HG03139 (cell line): Measurements from ENCODE around the gene PREX1.
"Not testable (repeated sequence)": the region's sequence is repeated elsewhere in the genome, so short reads cannot be mapped to it uniquely, and the experiment has no call there.

Experiments used
- ATAC-seq: cut with Tn5 transposase; IDR thresholded peaks from one replicate; pipeline ENCODE4 v1.9.1; 2021; ENCODE audit not compliant: unreplicated experiment

Gene PREX1

DNA sequence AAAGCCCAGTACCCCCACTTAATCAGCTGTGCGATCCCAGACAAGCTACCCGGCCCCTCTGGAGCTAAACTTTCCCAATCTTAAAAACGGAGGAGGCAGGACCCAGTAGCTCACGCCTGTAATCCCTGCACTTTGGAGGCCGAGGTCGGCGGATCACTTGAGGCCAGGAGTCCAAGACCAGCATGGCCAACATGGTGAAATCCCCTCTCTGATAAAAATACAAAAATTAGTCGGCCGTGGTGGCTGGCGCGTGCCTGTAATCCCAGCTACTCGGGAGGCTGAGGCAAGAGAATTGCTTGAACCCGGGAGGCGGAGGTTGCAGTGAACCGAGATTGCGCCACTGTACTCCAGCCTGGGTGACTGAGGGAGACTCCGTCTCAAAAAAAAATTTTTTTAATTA, 1.3 kb downstream of the PREX1 start:
- ATAC-seq = not testable (repeated sequence)

GRCh38 chr20:48826069-48826468, 1.7 kb downstream of the PREX1 start:
- no peak for ATAC-seq

GRCh38 chr20:48825566-48825920, 2.3 kb downstream of the PREX1 start:
- no peak for ATAC-seq

- ATAC-seq = no peak
These were observed 2.8 kb downstream of the PREX1 start for GRCh38 chr20:48824830-48825565.

DNA sequence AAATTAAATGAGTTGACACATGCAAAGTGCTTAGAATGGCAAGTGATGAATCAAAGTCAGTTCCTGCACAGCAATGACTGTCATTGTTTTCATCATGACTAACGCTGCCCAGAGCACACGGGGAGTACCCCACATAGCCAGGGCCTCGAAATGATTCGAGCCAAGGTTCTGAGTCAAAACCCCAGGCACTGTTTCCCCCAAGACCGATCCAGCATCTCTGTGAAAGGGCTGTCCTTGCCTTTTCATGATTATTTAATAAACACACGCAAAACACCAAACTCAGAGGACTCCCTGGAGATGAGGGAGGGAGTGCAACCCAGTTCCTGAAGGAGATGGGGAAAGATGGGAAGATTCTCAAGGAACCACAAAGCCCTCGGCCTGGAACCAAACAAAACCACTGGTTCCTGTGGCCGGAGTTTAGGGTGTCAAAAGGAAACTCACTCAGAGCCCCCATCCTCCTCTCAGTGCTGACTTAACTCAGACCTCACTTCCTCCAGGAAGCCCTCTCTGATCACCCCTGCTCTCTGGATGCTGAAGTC, 3.8 kb downstream of the PREX1 start:
- no peak for ATAC-seq

- no peak for ATAC-seq
These were observed 4.3 kb downstream of the PREX1 start for GRCh38 chr20:48823476-48823875.

GRCh38 chr20:48822879-48823385, 4.9 kb downstream of the PREX1 start:
- ATAC-seq = no peak

DNA sequence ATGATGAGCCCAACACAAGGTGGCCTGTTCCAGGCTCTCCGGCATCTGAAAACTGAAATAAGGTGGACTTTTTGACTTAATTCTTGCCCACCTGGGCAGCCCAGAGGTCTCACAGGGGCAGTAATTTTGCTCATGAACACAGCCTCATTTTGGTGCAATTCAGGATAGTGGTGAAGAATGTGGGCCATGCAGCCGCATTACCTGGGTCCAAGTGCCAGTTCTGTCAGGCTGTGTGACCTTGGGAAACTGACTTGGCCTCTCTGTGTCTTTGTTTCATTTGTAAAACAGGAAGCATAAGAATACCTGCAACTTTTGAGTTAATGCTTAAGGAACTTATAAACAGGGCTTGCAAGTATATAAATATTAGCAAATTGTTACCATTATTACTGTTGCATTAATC, 5.6 kb downstream of the PREX1 start:
- ATAC-seq = no peak

GRCh38 chr20:48821261-48821920, 6.4 kb downstream of the PREX1 start:
- no peak for ATAC-seq

DNA sequence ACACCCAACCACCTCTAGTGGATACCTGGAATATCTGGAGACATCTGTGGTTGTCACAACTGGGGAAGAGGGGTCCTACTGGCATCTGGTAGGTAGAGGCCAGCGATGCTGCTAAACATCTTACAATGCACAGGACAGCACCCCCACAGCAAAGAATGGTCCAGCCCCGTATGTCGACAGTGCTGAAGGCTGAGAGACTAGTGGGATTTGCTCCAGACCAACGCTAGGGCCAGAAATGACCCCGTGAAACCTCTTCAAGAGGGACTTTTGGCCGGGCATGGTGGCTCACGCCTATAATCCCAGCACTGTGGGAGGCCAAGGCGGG, 7.2 kb downstream of the PREX1 start:
- ATAC-seq = no peak

- ATAC-seq = no peak
These were observed 7.8 kb downstream of the PREX1 start for GRCh38 chr20:48819821-48820648.

GRCh38 chr20:48819089-48819488, 8.7 kb downstream of the PREX1 start:
- no peak for ATAC-seq

- ATAC-seq = peak; percentile 42
These were observed 9.3 kb downstream of the PREX1 start for GRCh38 chr20:48818481-48818987.

- ATAC-seq = no peak
These were observed 9.8 kb downstream of the PREX1 start for GRCh38 chr20:48818031-48818370.

GRCh38 chr20:48817367-48818030, 10.3 kb downstream of the PREX1 start:
- no peak for ATAC-seq

GRCh38 chr20:48816282-48817205, 11.3 kb downstream of the PREX1 start:
- ATAC-seq = no peak

GRCh38 chr20:48815537-48815936, 12.3 kb downstream of the PREX1 start:
- ATAC-seq = no peak

DNA sequence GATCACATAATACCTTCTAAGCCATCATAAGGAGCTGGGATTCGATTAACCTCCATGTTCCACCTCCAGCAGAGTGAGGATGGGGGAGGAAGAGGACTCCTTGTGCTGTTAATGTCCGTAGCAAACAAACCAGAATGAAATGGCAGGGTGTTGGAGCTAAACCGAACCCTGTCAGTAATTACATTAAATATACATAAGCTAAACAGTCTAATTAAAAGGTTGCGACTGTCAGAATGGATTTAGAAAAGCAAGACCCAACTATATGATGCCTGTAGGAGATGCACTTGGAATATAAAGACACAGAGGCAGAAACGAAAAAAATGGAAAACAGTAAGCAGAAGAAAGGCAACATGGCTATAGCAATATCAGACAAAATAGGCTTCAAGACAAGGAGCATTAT, 13.2 kb downstream of the PREX1 start:
- ATAC-seq = no peak

DNA sequence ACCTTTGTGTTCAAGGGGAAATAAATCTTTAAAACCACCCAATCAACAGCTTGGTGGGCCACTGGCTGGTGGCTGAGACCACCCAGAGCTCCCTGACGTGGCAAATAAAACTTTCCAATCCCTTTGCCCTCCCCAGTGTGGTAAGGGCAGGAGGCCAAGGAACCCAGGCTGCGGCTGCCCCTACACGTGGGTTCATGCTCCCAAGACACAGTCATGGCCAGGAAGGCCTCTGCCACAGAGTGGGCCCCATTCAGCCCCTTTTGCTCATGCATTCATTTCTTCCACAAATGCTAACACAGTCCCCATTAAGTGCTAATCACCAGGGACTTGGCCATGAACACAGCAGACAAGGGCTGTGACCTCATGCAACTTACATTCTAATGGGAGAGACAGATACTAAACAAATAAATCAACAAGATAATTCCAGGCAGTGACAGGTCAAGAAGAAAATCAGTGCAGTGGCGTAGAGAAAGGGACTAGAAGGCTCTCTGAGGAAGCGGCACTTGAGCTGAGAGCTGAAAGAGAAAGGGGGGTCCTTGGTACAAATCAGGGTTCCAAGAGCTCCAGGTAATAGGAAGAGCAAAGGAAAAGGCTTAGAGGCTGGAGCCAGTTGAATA, 13.8 kb downstream of the PREX1 start:
- ATAC-seq = no peak

GRCh38 chr20:48813446-48813747, 14.4 kb downstream of the PREX1 start:
- ATAC-seq = no peak
